ENCODE measurements around the gene OSBPL5. TPM values are rescaled to one million over a fixed set of nuclear protein-coding genes. Genes with fewer than 3 reads are reported as not detected.

Gene OSBPL5
- total and polyA plus RNA-seq, 10 donors = 5.1 to 91.2 (median 51.0) TPM

DNA sequence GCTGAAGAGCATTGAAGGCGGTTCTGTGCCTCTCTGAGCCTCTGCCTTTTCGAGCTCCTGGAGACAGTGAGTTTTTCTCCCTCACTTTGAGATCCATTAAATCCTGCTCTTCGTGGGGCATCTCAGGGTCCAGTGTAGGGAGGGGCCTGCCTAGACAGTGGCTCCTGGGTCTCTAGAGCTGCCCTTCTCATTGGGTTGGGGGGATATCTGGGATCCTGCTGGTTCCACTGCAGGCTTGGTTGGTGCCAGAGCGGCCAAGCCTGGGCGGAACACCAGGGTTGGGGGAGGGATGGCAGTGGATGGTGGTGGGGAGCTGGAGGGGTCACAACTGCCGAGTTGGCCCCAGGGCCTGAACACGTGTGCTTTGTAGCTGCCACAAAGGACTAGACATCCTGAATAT lies 55.7 kb downstream of the OSBPL5 start:
- 75 to 93% (median 87%) methylated on average over 6 to 7 of the region's 7 CpGs for WGBS, 5 donors
- intact Hi-C loops (cut with DNase I; ENCODE audit: low total_unique reads) = no loop called here
- no peaks in the 10 kb centered on the region for H3K27me3 ChIP-seq (replicated peaks in 1 of 7)
- H3K4me1 ChIP-seq = peaks cover 0 to 39% (median 7%) of the 10 kb centered on the region in 6 donors
- no peak overlapping the region for H3K4me3 ChIP-seq
- TF ChIP-seq POLR2AphosphoS5 (IDR thresholded peaks at IDR 0.05) (no peak), POLR2A (IDR thresholded peaks at IDR 0.05) (no peak)
- TF ChIP-seq, protein P1, sequence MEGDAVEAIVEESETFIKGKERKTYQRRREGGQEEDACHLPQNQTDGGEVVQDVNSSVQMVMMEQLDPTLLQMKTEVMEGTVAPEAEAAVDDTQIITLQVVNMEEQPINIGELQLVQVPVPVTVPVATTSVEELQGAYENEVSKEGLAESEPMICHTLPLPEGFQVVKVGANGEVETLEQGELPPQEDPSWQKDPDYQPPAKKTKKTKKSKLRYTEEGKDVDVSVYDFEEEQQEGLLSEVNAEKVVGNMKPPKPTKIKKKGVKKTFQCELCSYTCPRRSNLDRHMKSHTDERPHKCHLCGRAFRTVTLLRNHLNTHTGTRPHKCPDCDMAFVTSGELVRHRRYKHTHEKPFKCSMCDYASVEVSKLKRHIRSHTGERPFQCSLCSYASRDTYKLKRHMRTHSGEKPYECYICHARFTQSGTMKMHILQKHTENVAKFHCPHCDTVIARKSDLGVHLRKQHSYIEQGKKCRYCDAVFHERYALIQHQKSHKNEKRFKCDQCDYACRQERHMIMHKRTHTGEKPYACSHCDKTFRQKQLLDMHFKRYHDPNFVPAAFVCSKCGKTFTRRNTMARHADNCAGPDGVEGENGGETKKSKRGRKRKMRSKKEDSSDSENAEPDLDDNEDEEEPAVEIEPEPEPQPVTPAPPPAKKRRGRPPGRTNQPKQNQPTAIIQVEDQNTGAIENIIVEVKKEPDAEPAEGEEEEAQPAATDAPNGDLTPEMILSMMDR (IDR thresholded peaks at IDR 0.05 in 8 of 11, conservative IDR thresholded peaks at IDR 0.05 in 3 of 11) = no peak
- H3K9me3 ChIP-seq = peaks cover 0 to 13% (median 12%) of the 10 kb centered on the region in 8 donors
- no peak overlapping the region for H3K27ac ChIP-seq
- peak; percentile 51 for DNase-seq
- peaks cover 0 to 60% (median 11%) of the 10 kb centered on the region in 6 donors for H3K36me3 ChIP-seq

DNA sequence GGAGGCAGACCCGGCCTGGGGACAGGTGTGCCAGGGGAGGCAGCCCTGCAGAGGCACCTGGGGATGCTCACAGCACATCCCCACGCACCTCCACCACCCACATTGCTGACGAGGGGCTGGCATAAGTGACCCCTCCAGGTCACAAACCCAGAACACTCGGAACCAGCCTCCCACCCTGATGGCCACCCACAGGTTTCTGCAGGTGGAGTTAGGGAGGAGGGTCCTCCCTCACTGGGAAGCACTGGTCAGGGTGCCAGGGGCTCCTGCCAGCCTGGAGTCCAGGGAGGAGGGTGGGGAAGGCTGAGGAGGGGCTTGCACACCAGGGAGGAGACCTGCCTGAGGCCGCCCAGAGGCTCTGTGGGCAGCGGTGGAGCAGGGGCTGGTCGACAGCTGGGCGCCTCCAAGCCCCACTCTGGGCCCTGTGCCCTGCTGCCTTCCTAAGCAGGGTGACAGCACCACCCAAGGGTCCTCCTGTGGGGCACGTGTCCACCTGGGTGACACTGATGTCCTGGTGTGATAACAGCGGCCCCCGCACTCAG lies 56.9 kb downstream of the OSBPL5 start:
- TF ChIP-seq POLR2A (IDR thresholded peaks at IDR 0.05) (no peak), POLR2AphosphoS5 (IDR thresholded peaks at IDR 0.05) (no peak)
- TF ChIP-seq, protein P1 (IDR thresholded peaks at IDR 0.05 in 8 of 11, conservative IDR thresholded peaks at IDR 0.05 in 3 of 11) = no peak
- intact Hi-C loops (cut with DNase I; ENCODE audit: low total_unique reads) = no loop called here
- Histone ChIP-seq H3K4me1 (peaks cover 0 to 37% (median 7%) of the 10 kb centered on the region in 6 donors), H3K36me3 (peaks cover 0 to 65% (median 11%) of the 10 kb centered on the region in 6 donors), H3K9me3 (peaks cover 0 to 2% (median under 1%) of the 10 kb centered on the region in 8 donors), H3K27ac (no peak overlapping the region), H3K4me3 (no peak overlapping the region), H3K27me3 (replicated peaks in 1 of 7) (no peaks in the 10 kb centered on the region)
- WGBS, 5 donors = 72 to 87% (median 76%) methylated on average over 4 to 11 of the region's 11 CpGs
- peak; percentile 74 for DNase-seq

- DNase-seq = no peak
- peaks cover 0 to 71% (median 11%) of the 10 kb centered on the region in 6 donors for H3K36me3 ChIP-seq
- H3K4me1 ChIP-seq = peaks cover 0 to 32% (median 7%) of the 10 kb centered on the region in 6 donors
- TF ChIP-seq POLR2AphosphoS5 (IDR thresholded peaks at IDR 0.05) (no peak), POLR2A (IDR thresholded peaks at IDR 0.05) (no peak)
- TF ChIP-seq, protein P1 (IDR thresholded peaks at IDR 0.05 in 8 of 11, conservative IDR thresholded peaks at IDR 0.05 in 3 of 11) = no peak
- WGBS, 5 donors = 87 to 92% (median 90%) methylated on average over 15 to 21 of the region's 21 CpGs
- no peaks in the 10 kb centered on the region for H3K9me3 ChIP-seq
- no peak overlapping the region for H3K4me3 ChIP-seq
- intact Hi-C loops (cut with DNase I; ENCODE audit: low total_unique reads) = no loop called here
- H3K27ac ChIP-seq = no peak overlapping the region
- no peaks in the 10 kb centered on the region for H3K27me3 ChIP-seq (replicated peaks in 1 of 7)
These were observed 57.4 kb downstream of the OSBPL5 start for GRCh38 chr11:3107608-3108182.

- no peaks in the 10 kb centered on the region for H3K9me3 ChIP-seq
- H3K27me3 ChIP-seq (replicated peaks in 1 of 7) = no peaks in the 10 kb centered on the region
- H3K4me1 ChIP-seq = peaks cover 0 to 25% (median 6%) of the 10 kb centered on the region in 6 donors
- no peak for DNase-seq
- peaks cover 0 to 79% (median 11%) of the 10 kb centered on the region in 6 donors for H3K36me3 ChIP-seq
- 78 to 90% (median 89%) methylated on average over 18 to 21 of the region's 21 CpGs for WGBS, 5 donors
- no peak overlapping the region for H3K27ac ChIP-seq
- no peak overlapping the region for H3K4me3 ChIP-seq
- no peak for TF ChIP-seq POLR2A (IDR thresholded peaks at IDR 0.05)
- TF ChIP-seq, protein P1 (IDR thresholded peaks at IDR 0.05 in 8 of 11, conservative IDR thresholded peaks at IDR 0.05 in 3 of 11) = no peak
- no peak for TF ChIP-seq POLR2AphosphoS5 (IDR thresholded peaks at IDR 0.05)
- intact Hi-C loops (cut with DNase I; ENCODE audit: low total_unique reads) = no loop called here
These were observed 58.2 kb downstream of the OSBPL5 start for GRCh38 chr11:3106736-3107524.
